AG10803 (cell line): ENCODE results near the gene TSKS.

ENCODE experiments used
- DNase-seq: peaks from one replicate; pipeline ENCODE4 v3.0.0; 2010; ENCODE audit warnings: low read depth
- H3K4me3 ChIP-seq: 2 replicates; pipeline ENCODE4 v1.5.1; 2011; ENCODE audit warnings: mild to moderate bottlenecking, low read length, control low read depth
- CTCF ChIP-seq: conservative IDR thresholded peaks from 2 replicates; pipeline ENCODE4 v1.5.1; 2011; ENCODE audit warnings: mild to moderate bottlenecking, low read length, control low read depth, inconsistent platforms

TSKS gene

GRCh38 chr19:49807904-49808675 lies 45.0 kb upstream of the TSKS start:
- no peak for TF ChIP-seq CTCF
- no peak overlapping the region; the same call in 1 of the 2 replicates for H3K4me3 ChIP-seq
- no peak for DNase-seq

GRCh38 chr19:49807058-49807903 lies 44.2 kb upstream of the TSKS start:
- no peak overlapping the region for H3K4me3 ChIP-seq
- no peak for TF ChIP-seq CTCF
- no peak for DNase-seq

DNA sequence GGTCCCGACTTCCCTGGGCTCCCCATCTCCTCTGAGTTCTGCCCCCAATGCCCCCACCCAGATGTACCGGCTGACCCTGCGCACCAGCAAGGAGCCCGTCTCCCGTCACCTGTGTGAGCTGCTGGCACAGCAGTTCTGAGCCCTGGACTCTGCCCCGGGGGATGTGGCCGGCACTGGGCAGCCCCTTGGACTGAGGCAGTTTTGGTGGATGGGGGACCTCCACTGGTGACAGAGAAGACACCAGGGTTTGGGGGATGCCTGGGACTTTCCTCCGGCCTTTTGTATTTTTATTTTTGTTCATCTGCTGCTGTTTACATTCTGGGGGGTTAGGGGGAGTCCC lies 43.5 kb upstream of the TSKS start:
- DNase-seq = no peak
- no peak overlapping the region for H3K4me3 ChIP-seq
- TF ChIP-seq CTCF = no peak

GRCh38 chr19:49805822-49806619 lies 42.9 kb upstream of the TSKS start:
- H3K4me3 ChIP-seq = no peak overlapping the region
- DNase-seq = no peak
- no peak for TF ChIP-seq CTCF

DNA sequence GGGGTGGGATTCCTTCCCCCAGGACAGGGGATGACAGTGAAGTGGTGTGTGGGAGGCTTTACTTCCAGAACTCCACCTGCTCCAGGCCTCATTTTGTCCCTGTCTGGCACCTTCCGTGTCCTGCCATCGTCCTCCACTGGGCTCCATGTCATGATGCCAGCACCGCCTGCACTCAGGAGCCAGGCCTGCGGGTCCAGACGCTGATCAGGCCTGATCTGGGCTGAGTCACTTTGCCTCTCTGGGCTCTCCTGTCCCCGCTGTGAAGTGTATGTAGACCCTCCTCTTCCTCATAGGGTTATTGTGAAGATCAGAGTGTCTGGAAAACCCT lies 40.4 kb upstream of the TSKS start:
- TF ChIP-seq CTCF = no peak
- H3K4me3 ChIP-seq = no peak overlapping the region
- DNase-seq = no peak

DNA sequence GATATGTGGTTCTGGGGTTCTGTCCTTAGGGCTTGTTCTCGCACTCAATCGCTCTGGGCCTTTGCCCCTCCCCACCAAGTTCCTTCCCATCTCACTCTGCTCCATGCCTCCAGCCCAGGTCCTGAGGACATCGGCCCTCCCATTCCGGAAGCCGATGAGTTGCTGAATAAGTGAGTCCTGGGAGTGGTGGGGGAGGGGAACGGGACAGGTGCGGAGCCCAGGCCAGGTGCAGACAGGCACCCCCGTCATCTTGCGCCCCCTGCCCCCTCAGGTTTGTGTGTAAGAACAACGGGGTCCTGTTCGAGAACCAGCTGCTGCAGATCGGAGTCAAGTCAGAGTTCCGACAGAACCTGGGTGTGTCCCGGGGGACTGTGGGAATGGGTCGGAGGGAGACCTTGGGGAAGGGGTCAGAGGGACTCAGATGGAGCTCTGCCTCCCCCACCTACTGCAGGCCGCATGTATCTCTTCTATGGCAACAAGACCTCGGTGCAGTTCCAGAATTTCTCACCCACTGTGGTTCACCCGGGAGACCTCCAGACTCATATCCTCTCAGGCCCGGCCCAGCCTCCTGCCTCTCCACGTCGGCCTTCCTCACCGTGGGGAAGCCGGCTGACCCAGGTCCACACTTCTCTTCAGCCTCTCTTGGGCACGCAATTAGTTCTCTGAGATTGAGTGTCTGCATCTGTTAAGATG lies 39.9 kb upstream of the TSKS start:
- no peak for TF ChIP-seq CTCF
- DNase-seq = no peak
- no peak overlapping the region for H3K4me3 ChIP-seq
